Muscle of back (tissue), 11 donors: ENCODE results near the gene DNAJC11. TPM values are rescaled to one million over a fixed set of nuclear protein-coding genes. Genes with fewer than 3 reads are reported as not detected.
"Not testable (repeated sequence)": the region's sequence is repeated elsewhere in the genome, so short reads cannot be mapped to it uniquely, and the experiment has no call there.

Source experiments
- DNase-seq, 3 donors: peaks; one replicate each; pipeline versions ENCODE4 v3.0.0 to v3.0.0-alpha.2; 2013
- polyA plus RNA-seq, 10 donors: library from polyadenylated mRNA; unstranded; fragments of 120-200 nt; gene quantifications; one replicate each; pipeline ENCODE4 v1.2.1, GENCODE V29; 2013; ENCODE audit not compliant: insufficient read length in 10 of 10

The DNAJC11 gene
- polyA plus RNA-seq, 10 donors = 26.7 to 42.0 (median 34.7) TPM

- DNase-seq = peak in 2 of 3 donors; percentile 36 to 37
Measured at GRCh38 chr1:6601923-6602668, 99.5 kb downstream of the DNAJC11 start.

GRCh38 chr1:6601049-6601922, 100.3 kb downstream of the DNAJC11 start:
- DNase-seq = peak; percentile 70 to 86 (median 85)

GRCh38 chr1:6600410-6601048, 101.1 kb downstream of the DNAJC11 start:
- DNase-seq = peak in 2 of 3 donors; percentile 29 to 33

GRCh38 chr1:6599991-6600390, 101.6 kb downstream of the DNAJC11 start:
- not testable (repeated sequence) for DNase-seq

- no peak for DNase-seq
Measured at GRCh38 chr1:6599141-6599975, 102.3 kb downstream of the DNAJC11 start.

GRCh38 chr1:6597777-6598131, 103.9 kb downstream of the DNAJC11 start:
- no peak for DNase-seq

- DNase-seq = no peak
Measured at GRCh38 chr1:6596886-6597776, 104.5 kb downstream of the DNAJC11 start.

- no peak for DNase-seq
Measured at GRCh38 chr1:6596351-6596750, 105.3 kb downstream of the DNAJC11 start.

- no peak for DNase-seq
Measured at GRCh38 chr1:6594977-6595740, 106.5 kb downstream of the DNAJC11 start.

GRCh38 chr1:6593810-6594209, 107.8 kb downstream of the DNAJC11 start:
- no peak for DNase-seq

- no peak for DNase-seq
Measured at GRCh38 chr1:6592865-6593593, 108.6 kb downstream of the DNAJC11 start.

- no peak for DNase-seq
Measured at GRCh38 chr1:6592441-6592840, 109.2 kb downstream of the DNAJC11 start.

GRCh38 chr1:6591644-6592043, 110.0 kb downstream of the DNAJC11 start:
- DNase-seq = no peak

- no peak for DNase-seq
Measured at GRCh38 chr1:6591222-6591621, 110.4 kb downstream of the DNAJC11 start.

- no peak for DNase-seq
Measured at GRCh38 chr1:6590046-6590445, 111.6 kb downstream of the DNAJC11 start.

GRCh38 chr1:6588893-6589520, 112.6 kb downstream of the DNAJC11 start:
- DNase-seq = peak in 1 of 3 donors; percentile 43

GRCh38 chr1:6588128-6588892, 113.3 kb downstream of the DNAJC11 start:
- no peak for DNase-seq
